MCF 10A (cell line): ENCODE measurements around the gene PAFAH1B2. TPM values are rescaled to one million over a fixed set of nuclear protein-coding genes. Genes with fewer than 3 reads are reported as not detected.

Experiments
- BruUV-seq: library from RNA; stranded (reverse); fragments of 400-500 nt; replicated peaks from 2 replicates; lab custom pipeline; 2021; lab: Mats Ljungman, UMichigan
- CTCF ChIA-PET: fragments of 300-600 bp; sonication (Branson Sonifier 250); formaldehyde crosslinking; extraction: SDS; loops from one replicate; lab custom pipeline; 2021; ENCODE audit warnings: antibody characterized with exemption, inconsistent platforms; lab: Yijun Ruan, JAX
- POLR2A ChIA-PET: fragments of 300-600, 350-650 bp; sonication (Branson Sonifier 250); formaldehyde crosslinking; extraction: SDS; loops from one replicate; lab custom pipeline; 2020; ENCODE audit warnings: antibody characterized with exemption, inconsistent platforms; lab: Yijun Ruan, JAX
- DNase-seq: peaks from one replicate; pipeline ENCODE4 v3.0.0-alpha.2; 2018; ENCODE audit not compliant: unreplicated experiment
- H3K27ac Mint-ChIP-seq: one replicate; pipeline ENCODE4 v1.8.0; 2022; ENCODE audit warnings: mild to moderate bottlenecking, low read depth, mixed read lengths; ENCODE audit not compliant: unreplicated experiment
- H3K27me3 Mint-ChIP-seq: one replicate; pipeline ENCODE4 v1.8.0; 2022; ENCODE audit warnings: mixed read lengths; ENCODE audit not compliant: insufficient read depth, unreplicated experiment
- H3K36me3 Mint-ChIP-seq: one replicate; pipeline ENCODE4 v1.8.0; 2022; ENCODE audit warnings: mild to moderate bottlenecking, moderate library complexity, mixed read lengths; ENCODE audit not compliant: insufficient read depth, unreplicated experiment
- H3K4me1 Mint-ChIP-seq: one replicate; pipeline ENCODE4 v1.8.0; 2022; ENCODE audit warnings: mixed read lengths; ENCODE audit not compliant: insufficient read depth, unreplicated experiment
- H3K4me3 Mint-ChIP-seq: one replicate; pipeline ENCODE4 v1.8.0; 2022; ENCODE audit warnings: mild to moderate bottlenecking, moderate library complexity, mixed read lengths; ENCODE audit not compliant: unreplicated experiment
- H3K9me3 Mint-ChIP-seq: one replicate; pipeline ENCODE4 v1.8.0; 2022; ENCODE audit warnings: mixed read lengths; ENCODE audit not compliant: unreplicated experiment
- intact Hi-C: fragments of 100-400 bp; cut with micrococcal nuclease; formaldehyde crosslinking; loops from 2 replicates; pipeline ENCODE4 v1.14.1; 2022
- total RNA-seq: library from RNA; stranded (reverse); gene quantifications from 2 replicates; pipeline ENCODE4 v1.2.3, GENCODE V29; 2022
- TF ChIP-seq, protein P1 (sequence below): fragments of 200-600 bp; IDR thresholded peaks from one replicate; pipeline ENCODE4 v1.8.0; 2022; ENCODE audit warnings: antibody characterized with exemption, mild to moderate bottlenecking; ENCODE audit not compliant: unreplicated experiment

PAFAH1B2 gene
- total RNA-seq, 1 experiment from 2014 or later = 146 TPM

GRCh38 chr11:117219455-117219854 is 75.4 kb downstream of the PAFAH1B2 start:
- Mint-ChIP-seq H3K27me3 (no peaks in the 10 kb centered on the region), H3K4me3 (no peak overlapping the region), H3K36me3 (peaks cover 78% of the 10 kb centered on the region), H3K27ac (peak overlapping the region; percentile 57), H3K9me3 (no peaks in the 10 kb centered on the region), H3K4me1 (peaks cover 14% of the 10 kb centered on the region)
- TF ChIP-seq, protein P1, sequence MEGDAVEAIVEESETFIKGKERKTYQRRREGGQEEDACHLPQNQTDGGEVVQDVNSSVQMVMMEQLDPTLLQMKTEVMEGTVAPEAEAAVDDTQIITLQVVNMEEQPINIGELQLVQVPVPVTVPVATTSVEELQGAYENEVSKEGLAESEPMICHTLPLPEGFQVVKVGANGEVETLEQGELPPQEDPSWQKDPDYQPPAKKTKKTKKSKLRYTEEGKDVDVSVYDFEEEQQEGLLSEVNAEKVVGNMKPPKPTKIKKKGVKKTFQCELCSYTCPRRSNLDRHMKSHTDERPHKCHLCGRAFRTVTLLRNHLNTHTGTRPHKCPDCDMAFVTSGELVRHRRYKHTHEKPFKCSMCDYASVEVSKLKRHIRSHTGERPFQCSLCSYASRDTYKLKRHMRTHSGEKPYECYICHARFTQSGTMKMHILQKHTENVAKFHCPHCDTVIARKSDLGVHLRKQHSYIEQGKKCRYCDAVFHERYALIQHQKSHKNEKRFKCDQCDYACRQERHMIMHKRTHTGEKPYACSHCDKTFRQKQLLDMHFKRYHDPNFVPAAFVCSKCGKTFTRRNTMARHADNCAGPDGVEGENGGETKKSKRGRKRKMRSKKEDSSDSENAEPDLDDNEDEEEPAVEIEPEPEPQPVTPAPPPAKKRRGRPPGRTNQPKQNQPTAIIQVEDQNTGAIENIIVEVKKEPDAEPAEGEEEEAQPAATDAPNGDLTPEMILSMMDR = no peak
- CTCF ChIA-PET = interaction anchor here (0.6 to 4.2 kb wide), 3 partner anchors 9 to 15 kb away, joined by 4 to 27 read pairs (median 4); partner anchors contain the start of genes PCSK7 and RNF214
- POLR2A ChIA-PET = no interaction called here
- intact Hi-C loops = no loop called here
- BruUV-seq = no TSS peak
- no peak for DNase-seq

DNA sequence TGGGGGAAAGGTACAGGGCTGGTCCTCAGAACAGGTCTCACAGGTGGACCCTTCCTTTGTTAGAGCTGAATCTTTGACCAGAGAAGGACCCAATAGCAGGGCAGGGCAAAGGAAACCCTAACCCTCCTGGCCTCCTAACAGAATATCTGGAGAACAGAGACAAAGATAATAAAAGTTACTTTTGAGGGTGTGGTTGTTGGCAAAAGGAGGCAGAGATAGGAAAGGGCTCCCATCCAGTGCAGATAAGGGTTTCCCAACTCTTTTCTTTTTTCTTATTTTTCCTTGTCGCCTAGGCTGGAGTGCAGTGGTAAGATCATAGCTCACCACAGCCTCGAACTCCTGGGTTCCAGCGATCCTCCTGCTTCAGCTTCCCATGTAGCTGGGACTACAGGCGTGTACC is 75.9 kb downstream of the PAFAH1B2 start:
- intact Hi-C loops = no loop called here
- DNase-seq = no peak
- BruUV-seq = no TSS peak
- Mint-ChIP-seq H3K9me3 (no peaks in the 10 kb centered on the region), H3K4me3 (no peak overlapping the region), H3K36me3 (peaks cover 74% of the 10 kb centered on the region), H3K4me1 (peaks cover 14% of the 10 kb centered on the region), H3K27ac (peak overlapping the region; percentile 57), H3K27me3 (no peaks in the 10 kb centered on the region)
- TF ChIP-seq, protein P1 = no peak
- ChIA-PET CTCF (interaction anchor here (0.6 to 4.2 kb wide), 4 partner anchors 9 to 76 kb away, joined by 3 to 27 read pairs (median 4); partner anchors contain the start of genes PAFAH1B2, PCSK7 and RNF214), POLR2A (no interaction called here)

DNA sequence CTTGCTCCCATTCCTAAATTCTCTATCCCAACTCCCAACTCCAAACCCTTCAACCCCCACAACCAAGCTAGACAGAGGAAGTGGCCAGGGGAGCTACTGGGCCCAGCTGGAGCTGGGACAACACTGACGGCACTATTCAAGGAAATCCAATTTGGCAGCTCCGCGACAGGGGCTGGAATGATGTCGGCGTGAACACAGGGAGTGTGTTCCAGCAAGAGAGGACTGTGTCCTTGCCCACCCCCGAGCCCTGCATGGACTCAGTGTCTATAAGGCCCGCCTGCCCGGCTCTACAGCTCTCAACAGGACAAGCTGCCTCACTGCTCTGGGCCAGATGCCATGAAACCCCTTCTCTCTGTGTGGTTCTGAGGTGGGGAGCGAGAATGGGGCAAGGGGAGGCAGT is 76.5 kb downstream of the PAFAH1B2 start:
- no TSS peak for BruUV-seq
- no peaks in the 10 kb centered on the region for H3K27me3 Mint-ChIP-seq
- POLR2A ChIA-PET = interaction anchor here (1.3 to 2.1 kb wide), 2 partner anchors 11 to 42 kb away, joined by 4 to 6 read pairs; partner anchors contain the start of genes PCSK7 and SIDT2
- intact Hi-C loops = no loop called here
- CTCF ChIA-PET = interaction anchor here (0.7 to 4.2 kb wide), 4 partner anchors 11 to 77 kb away, joined by 3 to 27 read pairs (median 4); partner anchors contain the start of genes PAFAH1B2, PCSK7 and RNF214
- peaks cover 14% of the 10 kb centered on the region for H3K4me1 Mint-ChIP-seq
- no peak overlapping the region for H3K27ac Mint-ChIP-seq
- TF ChIP-seq, protein P1 = no peak
- H3K4me3 Mint-ChIP-seq = no peak overlapping the region
- no peaks in the 10 kb centered on the region for H3K9me3 Mint-ChIP-seq
- no peak for DNase-seq
- peaks cover 73% of the 10 kb centered on the region for H3K36me3 Mint-ChIP-seq

GRCh38 chr11:117220999-117221774 is 77.1 kb downstream of the PAFAH1B2 start:
- Mint-ChIP-seq H3K27me3 (no peaks in the 10 kb centered on the region), H3K36me3 (peaks cover 70% of the 10 kb centered on the region), H3K4me3 (no peak overlapping the region), H3K4me1 (peaks cover 14% of the 10 kb centered on the region), H3K9me3 (no peaks in the 10 kb centered on the region), H3K27ac (peak overlapping the region; percentile 89)
- TF ChIP-seq, protein P1 = no peak
- BruUV-seq = no TSS peak
- DNase-seq = no peak
- intact Hi-C loops = no loop called here
- ChIA-PET CTCF (interaction anchor here (0.6 to 4.2 kb wide), 6 partner anchors 10 to 235 kb away, joined by 3 to 27 read pairs (median 4); partner anchors contain the start of genes PAFAH1B2, PCSK7 and RNF214), POLR2A (interaction anchor here (1.3 to 2.1 kb wide), 2 partner anchors 10 to 43 kb away, joined by 4 to 6 read pairs; partner anchors contain the start of genes PCSK7 and SIDT2)
